SK-N-MC (cell line): ENCODE data around the gene CRACR2B.

Experiments
- EZH2 ChIP-seq: fragments of 200-600 bp; sonication (generic); IDR thresholded peaks from one replicate; pipeline ENCODE4 v1.6.1; 2017; ENCODE audit warnings: antibody characterized with exemption
- POLR2AphosphoS5 ChIP-seq: IDR thresholded peaks from 2 replicates; pipeline ENCODE4 v1.6.1; 2012; ENCODE audit warnings: mild to moderate bottlenecking, low read depth, low read length, borderline replicate concordance

DNA sequence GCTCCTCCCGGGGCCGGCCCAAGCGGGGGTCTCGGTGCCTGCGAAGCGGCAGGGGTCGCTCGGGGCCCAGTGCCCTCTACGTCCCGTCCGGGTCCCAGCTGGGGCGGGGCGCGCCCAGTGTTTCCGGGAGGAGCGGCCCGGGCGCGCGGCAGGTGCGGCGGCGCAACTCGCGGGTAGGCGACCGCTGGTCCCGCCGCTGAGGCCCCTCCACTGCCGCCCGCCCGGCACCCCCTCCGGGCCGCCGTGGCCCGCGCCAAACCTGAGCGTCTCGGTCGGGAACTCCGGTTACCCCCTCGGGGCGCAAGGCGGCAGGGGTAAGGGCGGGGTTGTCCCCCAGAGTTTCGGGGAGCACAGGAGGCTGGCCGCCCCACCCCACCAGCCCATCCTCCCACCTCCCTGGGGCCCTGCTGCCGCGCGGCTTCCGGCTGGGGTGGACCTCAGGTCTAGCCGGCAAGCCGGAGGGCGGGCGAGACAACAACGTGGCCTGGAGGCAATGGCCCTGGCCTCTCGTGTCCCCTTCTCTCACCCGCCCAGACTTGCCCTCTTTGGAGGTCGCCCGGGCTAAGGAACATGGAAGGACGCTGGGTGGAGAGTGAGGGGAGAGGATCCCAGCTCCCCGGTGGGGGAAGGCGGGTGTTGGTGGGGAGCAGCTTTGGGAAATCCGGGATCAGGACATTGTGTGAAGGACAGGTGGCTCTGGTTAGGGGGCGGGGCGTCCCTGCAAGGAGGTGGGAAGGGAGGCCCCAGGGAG lies 398 bp upstream of the CRACR2B start:
- TF ChIP-seq EZH2 (no peak), POLR2AphosphoS5 (no peak)
